Measurements from ENCODE around the gene BTG4. TPM values are rescaled to one million over a fixed set of nuclear protein-coding genes. Genes with fewer than 3 reads are reported as not detected.

The BTG4 gene
- total RNA-seq, 6 experiments from 2014 or later = not detected

- no peaks in the 10 kb centered on the region for H3K4me1 ChIP-seq
- TF ChIP-seq CTCF (IDR thresholded peaks at IDR 0.05) = no peak
- no peak for TF ChIP-seq POLR2A (IDR thresholded peaks at IDR 0.05)
- no peaks in the 10 kb centered on the region for H3K9me3 ChIP-seq
- no peak for ATAC-seq
- intact Hi-C loops (cut with DNase I) = no loop called here
- H3K36me3 ChIP-seq = no peaks in the 10 kb centered on the region
- DNase-seq = no peak
- H3K4me3 ChIP-seq = no peak overlapping the region
- no peak overlapping the region for H3K27ac ChIP-seq
- 75% methylated on average over 5 of the region's 5 CpGs for WGBS (ENCODE audit: insufficient coverage, low coverage, low lambda C conversion rate, missing lambda C conversion rate)
- H3K27me3 ChIP-seq = no peaks in the 10 kb centered on the region
Observed at GRCh38 chr11:111532365-111532709, 20.2 kb upstream of the BTG4 start.

GRCh38 chr11:111531687-111532364 lies 19.6 kb upstream of the BTG4 start:
- no peak for ATAC-seq
- intact Hi-C loops (cut with DNase I) = no loop called here
- H3K4me3 ChIP-seq = no peak overlapping the region
- H3K27ac ChIP-seq = no peak overlapping the region
- H3K4me1 ChIP-seq = no peaks in the 10 kb centered on the region
- TF ChIP-seq POLR2A (IDR thresholded peaks at IDR 0.05) = no peak
- H3K36me3 ChIP-seq = no peaks in the 10 kb centered on the region
- WGBS (ENCODE audit: insufficient coverage, low coverage, low lambda C conversion rate, missing lambda C conversion rate) = 50% methylated on average over 9 of the region's 9 CpGs
- no peaks in the 10 kb centered on the region for H3K9me3 ChIP-seq
- DNase-seq = no peak
- no peaks in the 10 kb centered on the region for H3K27me3 ChIP-seq

- no peak overlapping the region for H3K4me3 ChIP-seq
- no peaks in the 10 kb centered on the region for H3K27me3 ChIP-seq
- ATAC-seq = no peak
- H3K36me3 ChIP-seq = no peaks in the 10 kb centered on the region
- H3K9me3 ChIP-seq = no peaks in the 10 kb centered on the region
- H3K4me1 ChIP-seq = no peaks in the 10 kb centered on the region
- no peak for DNase-seq
- no peak overlapping the region for H3K27ac ChIP-seq
- TF ChIP-seq CTCF (IDR thresholded peaks at IDR 0.05) (no peak), POLR2A (IDR thresholded peaks at IDR 0.05) (no peak)
- intact Hi-C loops (cut with DNase I) = no loop called here
Observed at GRCh38 chr11:111531136-111531535, 18.9 kb upstream of the BTG4 start.

GRCh38 chr11:111530091-111530490 lies 17.9 kb upstream of the BTG4 start:
- H3K36me3 ChIP-seq = no peaks in the 10 kb centered on the region
- no peaks in the 10 kb centered on the region for H3K9me3 ChIP-seq
- TF ChIP-seq POLR2A (IDR thresholded peaks at IDR 0.05) (no peak), CTCF (IDR thresholded peaks at IDR 0.05) (no peak)
- DNase-seq (no peak), ATAC-seq (no peak)
- no peaks in the 10 kb centered on the region for H3K27me3 ChIP-seq
- 45% methylated on average over 3 of the region's 3 CpGs for WGBS (ENCODE audit: insufficient coverage, low coverage, low lambda C conversion rate, missing lambda C conversion rate)
- no peak overlapping the region for H3K4me3 ChIP-seq
- no peak overlapping the region for H3K27ac ChIP-seq
- intact Hi-C loops (cut with DNase I) = no loop called here
- no peaks in the 10 kb centered on the region for H3K4me1 ChIP-seq

- Histone ChIP-seq H3K27ac (no peak overlapping the region), H3K27me3 (no peaks in the 10 kb centered on the region), H3K4me1 (no peaks in the 10 kb centered on the region), H3K36me3 (no peaks in the 10 kb centered on the region), H3K4me3 (no peak overlapping the region), H3K9me3 (no peaks in the 10 kb centered on the region)
- TF ChIP-seq CTCF (IDR thresholded peaks at IDR 0.05) (no peak), POLR2A (IDR thresholded peaks at IDR 0.05) (no peak)
- ATAC-seq (no peak), DNase-seq (no peak)
- 18% methylated on average over 1 of the region's 1 CpG for WGBS (ENCODE audit: insufficient coverage, low coverage, low lambda C conversion rate, missing lambda C conversion rate)
- intact Hi-C loops (cut with DNase I) = no loop called here
Observed at GRCh38 chr11:111528557-111528956, 16.4 kb upstream of the BTG4 start.

Measured in right lobe of liver (tissue), 6 donors.